ENCODE data around the gene APPL1. TPM values are rescaled to one million over a fixed set of nuclear protein-coding genes. Genes with fewer than 3 reads are reported as not detected.

The APPL1 gene
- total and polyA plus RNA-seq, 2 of the 4 experiments (the other 2 are of a cell fraction): 9.6 to 46.2 TPM

DNA sequence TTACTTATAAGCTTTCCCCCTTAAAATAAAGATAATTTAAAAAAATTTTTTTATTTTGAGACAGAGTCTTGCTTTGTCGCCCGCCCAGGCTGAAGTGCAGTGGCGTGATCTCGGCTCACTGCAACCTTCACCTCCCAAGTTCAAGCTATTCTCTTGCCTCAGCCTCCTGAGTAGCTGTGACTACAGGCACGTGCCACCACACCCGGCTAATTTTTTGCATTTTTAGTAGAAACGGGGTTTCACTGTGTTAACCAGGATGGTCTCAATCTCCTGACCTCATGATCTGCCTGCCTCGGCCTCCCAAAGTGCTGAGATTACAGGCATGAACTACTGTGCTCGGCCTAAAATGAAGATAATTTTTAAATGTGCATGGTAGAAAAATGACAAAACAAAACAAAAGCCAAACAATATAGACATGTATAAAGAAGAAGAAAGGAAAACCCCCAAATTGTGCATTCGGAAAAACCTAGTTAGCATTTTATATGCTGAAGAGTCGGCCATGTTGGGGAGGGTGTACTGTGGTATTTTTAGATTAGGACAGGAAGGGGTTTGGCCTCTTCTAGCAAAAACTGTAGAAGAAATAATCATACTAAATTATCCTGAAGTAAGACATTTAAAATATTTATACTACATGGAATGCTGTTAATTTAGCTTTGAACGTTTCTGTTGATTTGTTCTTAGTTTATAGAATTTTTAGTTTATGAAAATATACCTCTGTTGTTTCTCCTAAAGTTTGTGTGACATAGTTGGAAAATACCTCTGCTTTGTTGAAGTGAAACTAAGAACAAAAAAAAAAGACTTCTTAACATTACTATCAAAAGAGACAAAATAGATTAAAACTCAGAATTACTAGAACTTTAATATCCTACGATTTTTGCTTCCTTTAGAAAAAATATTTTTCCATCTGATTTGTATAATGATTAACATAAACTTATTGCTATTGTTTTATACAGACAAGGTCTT, 7.4 kb downstream of the APPL1 start (continued):
- TF ChIP-seq, protein P1, sequence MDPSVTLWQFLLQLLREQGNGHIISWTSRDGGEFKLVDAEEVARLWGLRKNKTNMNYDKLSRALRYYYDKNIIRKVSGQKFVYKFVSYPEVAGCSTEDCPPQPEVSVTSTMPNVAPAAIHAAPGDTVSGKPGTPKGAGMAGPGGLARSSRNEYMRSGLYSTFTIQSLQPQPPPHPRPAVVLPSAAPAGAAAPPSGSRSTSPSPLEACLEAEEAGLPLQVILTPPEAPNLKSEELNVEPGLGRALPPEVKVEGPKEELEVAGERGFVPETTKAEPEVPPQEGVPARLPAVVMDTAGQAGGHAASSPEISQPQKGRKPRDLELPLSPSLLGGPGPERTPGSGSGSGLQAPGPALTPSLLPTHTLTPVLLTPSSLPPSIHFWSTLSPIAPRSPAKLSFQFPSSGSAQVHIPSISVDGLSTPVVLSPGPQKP (IDR thresholded peaks at IDR 0.05; ENCODE audit: borderline replicate concordance, low read depth, low read length): no peak

DNA sequence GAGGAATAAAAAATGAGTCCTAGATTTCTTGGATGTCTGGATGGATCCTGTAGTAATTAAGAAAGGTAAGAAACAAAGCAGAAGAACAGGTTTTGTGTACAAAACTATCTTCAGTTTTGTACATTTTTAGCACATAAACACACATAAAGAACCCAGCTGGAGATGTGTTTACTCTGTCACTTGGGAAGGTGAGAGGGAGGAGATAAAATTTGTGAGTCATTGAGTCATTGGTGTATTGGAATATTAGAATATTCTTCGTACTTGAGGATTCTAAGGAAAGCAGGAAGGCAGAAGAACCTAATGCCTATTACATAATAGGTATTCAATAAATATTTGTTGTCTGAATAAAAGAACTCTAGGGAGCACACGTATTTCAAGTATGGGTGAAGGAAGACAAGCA, 17.4 kb downstream of the APPL1 start:
- Histone ChIP-seq H3K9me1 (ENCODE audit: insufficient read depth, low read length) (0 out of 2 replicates have a peak, but pooled peaks cover 2% of the 10 kb centered on the region), H4K8ac (ENCODE audit: low read depth in 2 of 2, low read length in 2 of 2) (no peak overlapping the region), H3K9me3 (ENCODE audit: control insufficient read depth, insufficient read depth, low read length) (no peaks in the 10 kb centered on the region), H4K20me1 (ENCODE audit: insufficient read depth, low read length) (no peaks in the 10 kb centered on the region), H2AFZ (replicated peaks; ENCODE audit: low read length, poor library complexity) (no peak overlapping the region), H3K4me3 (ENCODE audit: insufficient read depth, low read depth, low read length) (no peak overlapping the region), H3K56ac (ENCODE audit: extremely low read depth, insufficient read depth, low read length) (no peak overlapping the region), H4K91ac (ENCODE audit: insufficient read depth, low read depth, low read length) (no peak overlapping the region), H2AK5ac (ENCODE audit: low read depth, low read length) (no peak overlapping the region), H3K79me1 (ENCODE audit: low read depth in 1 of 2, low read length in 2 of 2) (peaks cover 0 to 3% of the 10 kb centered on the region in 2 experiments; a peak in 1 of 4 replicates), H3K4me2 (ENCODE audit: low read depth, low read length) (no peak overlapping the region), H3K27ac (ENCODE audit: insufficient read depth, low read length) (no peak overlapping the region), H2AK9ac (replicated peaks; ENCODE audit: low read depth, low read length, poor library complexity) (no peak overlapping the region), H2BK20ac (ENCODE audit: low read depth, low read length) (no peak overlapping the region), H4K5ac (ENCODE audit: low read depth, low read length) (no peak overlapping the region), H3K4ac (ENCODE audit: low read depth, low read length) (no peak overlapping the region), H2BK5ac (ENCODE audit: low read depth, low read length, poor library complexity, severe bottlenecking) (no peak overlapping the region), H3K9ac (ENCODE audit: low read depth, low read length) (no peak overlapping the region), H2BK15ac (ENCODE audit: low read depth, low read length) (no peak overlapping the region), H3K36me3 (ENCODE audit: control insufficient read depth, insufficient read depth, low read length) (peaks cover 18% of the 10 kb centered on the region), H3K4me1 (ENCODE audit: control insufficient read depth, insufficient read depth, low read length) (no peaks in the 10 kb centered on the region), H3K14ac (replicated peaks; ENCODE audit: low read depth, low read length) (no peak overlapping the region), H3K23ac (ENCODE audit: low read depth, low read length) (no peak overlapping the region), H2BK120ac (ENCODE audit: low read depth, low read length) (no peak overlapping the region), H3K27me3 (ENCODE audit: control insufficient read depth, insufficient read depth, low read length) (no peaks in the 10 kb centered on the region), H3K18ac (ENCODE audit: low read depth, low read length) (no peak overlapping the region)
- dilution Hi-C loops (cut with HindIII; ENCODE audit: low sequenced_read_pairs, unreplicated experiment): no loop called here
- BruUV-seq (replicated peaks): no TSS peak
- intact Hi-C loops (cut with micrococcal nuclease): no loop called here
- no peak for DNase-seq
- WGBS, 2 experiments (ENCODE audit: extremely low coverage in 2 of 2, insufficient read length in 1 of 2): no CpG with 5 or more reads among the region's 2 CpGs
- CTCF ChIA-PET: no interaction called here
- ATAC-seq (ENCODE audit: low read depth): no peak
- no peak for TF ChIP-seq RFX5 (IDR thresholded peaks at IDR 0.05; ENCODE audit: low read depth, low read length)
- no peak for TF ChIP-seq CEBPB (IDR thresholded peaks at IDR 0.05; ENCODE audit: low read depth, low read length)
- in situ Hi-C loops (cut with MboI; ENCODE audit: low sequenced_read_pairs): no loop called here
- POLR2A ChIA-PET (ENCODE audit: unreplicated experiment): no interaction called here

Measured in IMR-90 (cell line).